GM12878 (cell line): ENCODE data around the gene TMEM140.

Experiments used
- ATF7 ChIP-seq: fragments of 450-650 bp; IDR thresholded peaks from 2 replicates; pipeline ENCODE4 v1.6.1; 2016; ENCODE audit warnings: low read depth, mild to moderate bottlenecking
- CHD1 ChIP-seq: IDR thresholded peaks from 2 replicates; pipeline ENCODE4 v1.6.1; 2012; ENCODE audit warnings: low read depth, low read length, improper control_type of control experiment
- EP300 ChIP-seq, 2 experiments: fragments of 150-350 bp in 1 of 2; IDR thresholded peaks; 2 replicates each; pipeline ENCODE4 v1.6.1; 2011 to 2012; ENCODE audit warnings: low read depth in 2 of 2, low read length in 2 of 2, borderline replicate concordance in 1 of 2, improper control_type of control experiment in 1 of 2, inconsistent platforms in 1 of 2; ENCODE audit not compliant: control insufficient read depth in 1 of 2
- KAT2A ChIP-seq: conservative IDR thresholded peaks from 2 replicates; pipeline ENCODE4 v1.6.1; 2011; ENCODE audit warnings: low read depth, low read length; ENCODE audit not compliant: control insufficient read depth
- POLR2AphosphoS2 ChIP-seq: IDR thresholded peaks from 2 replicates; pipeline ENCODE4 v1.6.1; 2011; ENCODE audit warnings: low read depth, mild to moderate bottlenecking, low read length, improper control_type of control experiment, moderate library complexity
- PRDM15 ChIP-seq: fragments of 450-650 bp; formaldehyde crosslinking; IDR thresholded peaks from 2 replicates; pipeline ENCODE4 v1.4.0; 2020; ENCODE audit warnings: mild to moderate bottlenecking, moderate library complexity
- SPI1 ChIP-seq: IDR thresholded peaks from 2 replicates; pipeline ENCODE4 v1.6.1; 2011; ENCODE audit warnings: low read depth, mild to moderate bottlenecking, low read length, moderate library complexity, borderline replicate concordance; ENCODE audit not compliant: insufficient read depth
- YY1 ChIP-seq: IDR thresholded peaks from 2 replicates; pipeline ENCODE4 v1.6.1; 2011; ENCODE audit warnings: low read depth, mild to moderate bottlenecking, low read length
- ZNF274 ChIP-seq: IDR thresholded peaks from one replicate; pipeline ENCODE4 v1.8.0; 2011; ENCODE audit not compliant: insufficient read length, insufficient read depth
- ZNF384 ChIP-seq: IDR thresholded peaks from 2 replicates; pipeline ENCODE4 v1.6.1; 2012; ENCODE audit warnings: low read depth, mild to moderate bottlenecking, low read length, improper control_type of control experiment, borderline replicate concordance
- ZZZ3 ChIP-seq: IDR thresholded peaks from 2 replicates; pipeline ENCODE4 v1.6.1; 2011; ENCODE audit warnings: low read depth; ENCODE audit not compliant: control insufficient read depth, insufficient read length
- TF ChIP-seq, protein P1 (sequence below), 3 experiments: IDR thresholded peaks in 2 of 3; conservative IDR thresholded peaks in 1 of 3; 2 replicates each; pipeline ENCODE4 v1.5.1; 2011; ENCODE audit warnings: low read depth in 3 of 3, low read length in 3 of 3, mild to moderate bottlenecking in 3 of 3, control low read depth in 2 of 3, moderate library complexity in 2 of 3, inconsistent platforms in 1 of 3, mixed read lengths in 1 of 3; ENCODE audit not compliant: control insufficient read depth in 2 of 3, insufficient read depth in 1 of 3; ENCODE audit errors: extremely low read depth in 1 of 3
- TF ChIP-seq, protein P2 (sequence below): fragments of 450-650 bp; formaldehyde crosslinking; IDR thresholded peaks from 2 replicates; pipeline ENCODE4 v1.5.0; 2022; ENCODE audit warnings: mild to moderate bottlenecking, missing genetic modification characterization

DNA sequence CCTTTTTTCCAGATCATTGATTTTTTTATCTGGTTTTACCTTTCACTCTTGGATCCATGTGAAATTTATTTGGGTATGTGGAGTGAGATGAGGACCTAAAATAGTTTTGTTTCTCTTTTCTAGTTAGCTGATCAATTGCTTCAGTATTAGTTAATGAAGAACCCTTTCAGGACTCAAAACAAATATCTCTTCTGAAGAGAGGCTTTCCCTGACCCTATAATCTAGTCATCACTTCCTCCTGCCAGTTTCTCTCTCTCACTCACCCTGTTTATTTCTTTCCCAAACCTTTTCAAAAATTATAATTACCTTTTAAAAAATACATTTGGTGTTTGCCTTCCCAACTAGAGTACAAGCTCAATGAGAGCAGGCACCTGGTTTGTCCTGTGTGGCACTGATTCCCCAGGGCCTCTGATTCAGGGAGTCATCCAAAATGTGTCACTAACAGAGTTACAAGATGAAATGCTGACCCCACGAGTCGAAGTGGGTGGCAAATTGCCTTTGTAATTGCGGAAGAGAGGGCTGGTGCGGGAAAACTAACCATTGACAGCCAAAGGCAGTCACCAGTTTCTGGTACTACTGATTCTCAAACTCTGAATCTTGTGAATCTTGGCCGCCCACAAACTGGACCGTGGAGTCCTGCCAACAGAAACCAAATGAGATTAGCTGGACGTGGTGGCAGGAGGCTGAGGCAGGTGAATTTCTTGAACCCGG lies 2.4 kb downstream of the TMEM140 start:
- no peak for TF ChIP-seq POLR2AphosphoS2
- no peak for TF ChIP-seq EP300 (IDR thresholded peaks at IDR 0.05; ENCODE audit: borderline replicate concordance in 1 of 2, control insufficient read depth in 1 of 2, low read depth in 2 of 2, low read length in 2 of 2)
- TF ChIP-seq, protein P1, sequence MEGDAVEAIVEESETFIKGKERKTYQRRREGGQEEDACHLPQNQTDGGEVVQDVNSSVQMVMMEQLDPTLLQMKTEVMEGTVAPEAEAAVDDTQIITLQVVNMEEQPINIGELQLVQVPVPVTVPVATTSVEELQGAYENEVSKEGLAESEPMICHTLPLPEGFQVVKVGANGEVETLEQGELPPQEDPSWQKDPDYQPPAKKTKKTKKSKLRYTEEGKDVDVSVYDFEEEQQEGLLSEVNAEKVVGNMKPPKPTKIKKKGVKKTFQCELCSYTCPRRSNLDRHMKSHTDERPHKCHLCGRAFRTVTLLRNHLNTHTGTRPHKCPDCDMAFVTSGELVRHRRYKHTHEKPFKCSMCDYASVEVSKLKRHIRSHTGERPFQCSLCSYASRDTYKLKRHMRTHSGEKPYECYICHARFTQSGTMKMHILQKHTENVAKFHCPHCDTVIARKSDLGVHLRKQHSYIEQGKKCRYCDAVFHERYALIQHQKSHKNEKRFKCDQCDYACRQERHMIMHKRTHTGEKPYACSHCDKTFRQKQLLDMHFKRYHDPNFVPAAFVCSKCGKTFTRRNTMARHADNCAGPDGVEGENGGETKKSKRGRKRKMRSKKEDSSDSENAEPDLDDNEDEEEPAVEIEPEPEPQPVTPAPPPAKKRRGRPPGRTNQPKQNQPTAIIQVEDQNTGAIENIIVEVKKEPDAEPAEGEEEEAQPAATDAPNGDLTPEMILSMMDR (IDR thresholded peaks at IDR 0.05 in 2 of 3, conservative IDR thresholded peaks at IDR 0.05 in 1 of 3; ENCODE audit: control insufficient read depth in 2 of 3, extremely low read depth in 1 of 3, insufficient read depth in 1 of 3, low read depth in 3 of 3, low read length in 3 of 3): no peak
- TF ChIP-seq ZNF274: no peak
- no peak for TF ChIP-seq CHD1
- no peak for TF ChIP-seq PRDM15 (CRISPR knock-in tag)
- TF ChIP-seq KAT2A: no peak
- TF ChIP-seq ZNF384: no peak
- TF ChIP-seq, protein P2, sequence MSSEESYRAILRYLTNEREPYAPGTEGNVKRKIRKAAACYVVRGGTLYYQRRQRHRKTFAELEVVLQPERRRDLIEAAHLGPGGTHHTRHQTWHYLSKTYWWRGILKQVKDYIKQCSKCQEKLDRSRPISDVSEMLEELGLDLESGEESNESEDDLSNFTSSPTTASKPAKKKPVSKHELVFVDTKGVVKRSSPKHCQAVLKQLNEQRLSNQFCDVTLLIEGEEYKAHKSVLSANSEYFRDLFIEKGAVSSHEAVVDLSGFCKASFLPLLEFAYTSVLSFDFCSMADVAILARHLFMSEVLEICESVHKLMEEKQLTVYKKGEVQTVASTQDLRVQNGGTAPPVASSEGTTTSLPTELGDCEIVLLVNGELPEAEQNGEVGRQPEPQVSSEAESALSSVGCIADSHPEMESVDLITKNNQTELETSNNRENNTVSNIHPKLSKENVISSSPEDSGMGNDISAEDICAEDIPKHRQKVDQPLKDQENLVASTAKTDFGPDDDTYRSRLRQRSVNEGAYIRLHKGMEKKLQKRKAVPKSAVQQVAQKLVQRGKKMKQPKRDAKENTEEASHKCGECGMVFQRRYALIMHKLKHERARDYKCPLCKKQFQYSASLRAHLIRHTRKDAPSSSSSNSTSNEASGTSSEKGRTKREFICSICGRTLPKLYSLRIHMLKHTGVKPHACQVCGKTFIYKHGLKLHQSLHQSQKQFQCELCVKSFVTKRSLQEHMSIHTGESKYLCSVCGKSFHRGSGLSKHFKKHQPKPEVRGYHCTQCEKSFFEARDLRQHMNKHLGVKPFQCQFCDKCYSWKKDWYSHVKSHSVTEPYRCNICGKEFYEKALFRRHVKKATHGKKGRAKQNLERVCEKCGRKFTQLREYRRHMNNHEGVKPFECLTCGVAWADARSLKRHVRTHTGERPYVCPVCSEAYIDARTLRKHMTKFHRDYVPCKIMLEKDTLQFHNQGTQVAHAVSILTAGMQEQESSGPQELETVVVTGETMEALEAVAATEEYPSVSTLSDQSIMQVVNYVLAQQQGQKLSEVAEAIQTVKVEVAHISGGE: no peak
- TF ChIP-seq YY1: no peak
- no peak for TF ChIP-seq ZZZ3
- TF ChIP-seq ATF7: no peak
- TF ChIP-seq SPI1: peak; percentile 51; the same call in 1 of the 2 replicates
